OCI-LY7 (cell line): Measurements from ENCODE around the gene EVI5. TPM values are rescaled to one million over a fixed set of nuclear protein-coding genes. Genes with fewer than 3 reads are reported as not detected.

ENCODE experiments used
- BruUV-seq: library from RNA; stranded (reverse); fragments of 400-500 nt; replicated peaks from 2 replicates; lab custom pipeline; 2021; lab: Mats Ljungman, UMichigan
- CTCF ChIA-PET: fragments of 300-600 bp; sonication (Branson Sonifier 250); formaldehyde crosslinking; loops from one replicate; lab custom pipeline; 2022; ENCODE audit warnings: antibody characterized with exemption; ENCODE audit not compliant: unreplicated experiment; lab: Charles Lee
- POLR2A ChIA-PET: fragments of 300-600 bp; sonication (Branson Sonifier 250); formaldehyde crosslinking; loops from one replicate; lab custom pipeline; 2022; ENCODE audit warnings: antibody characterized with exemption; lab: Charles Lee
- DNase-seq: peaks from one replicate; pipeline ENCODE4 v3.0.0-alpha.2; 2015; ENCODE audit warnings: low spot score
- H2AFZ ChIP-seq: fragments of 200-600 bp; sonication (generic), shearing (Covaris generic); 2 replicates; pipeline ENCODE4 v1.6.1; 2014; ENCODE audit warnings: mild to moderate bottlenecking, antibody characterized with exemption, low read length, moderate library complexity
- H3K27ac ChIP-seq: fragments of 200-600 bp; sonication (generic); 2 replicates; pipeline ENCODE4 v1.5.1; 2014; ENCODE audit warnings: mixed run types, low read depth, mild to moderate bottlenecking, moderate library complexity, low read length, inconsistent platforms; ENCODE audit not compliant: poor library complexity, severe bottlenecking
- H3K36me3 ChIP-seq: fragments of 200-600 bp; sonication (generic); 2 replicates; pipeline ENCODE4 v1.6.1; 2014; ENCODE audit warnings: mild to moderate bottlenecking, antibody characterized with exemption, low read length, moderate library complexity, mixed read lengths; ENCODE audit not compliant: insufficient read depth
- H3K4me1 ChIP-seq: fragments of 200-600 bp; sonication (generic); 2 replicates; pipeline ENCODE4 v1.5.1; 2014; ENCODE audit warnings: mild to moderate bottlenecking, low read length; ENCODE audit not compliant: insufficient read depth, poor library complexity, severe bottlenecking
- H3K4me2 ChIP-seq: fragments of 200-600 bp; sonication (generic); 2 replicates; pipeline ENCODE4 v1.6.1; 2014; ENCODE audit warnings: mild to moderate bottlenecking, low read length
- H3K4me3 ChIP-seq: fragments of 200-600 bp; sonication (generic); 2 replicates; pipeline ENCODE4 v1.5.1; 2014; ENCODE audit warnings: mild to moderate bottlenecking, low read depth, low read length; ENCODE audit not compliant: poor library complexity, severe bottlenecking
- H3K79me2 ChIP-seq: fragments of 200-600 bp; sonication (generic); 2 replicates; pipeline ENCODE4 v1.6.1; 2016; ENCODE audit warnings: low read depth, mild to moderate bottlenecking, low read length, moderate library complexity, mixed read lengths; ENCODE audit not compliant: insufficient read depth
- H3K9me2 ChIP-seq: fragments of 200-600 bp; sonication (generic); 2 replicates; pipeline ENCODE4 v1.6.1; 2016; ENCODE audit warnings: mild to moderate bottlenecking, low read length, mixed read lengths; ENCODE audit not compliant: insufficient read depth
- H3K9me3 ChIP-seq: fragments of 200-600 bp; sonication (generic); 2 replicates; pipeline ENCODE4 v1.6.1; 2014; ENCODE audit warnings: mild to moderate bottlenecking, mixed run types, low read length, mixed read lengths
- H4K20me1 ChIP-seq: fragments of 200-600 bp; sonication (generic); 2 replicates; pipeline ENCODE4 v1.6.1; 2014; ENCODE audit warnings: mild to moderate bottlenecking, antibody characterized with exemption, low read length, moderate library complexity, mixed read lengths; ENCODE audit not compliant: insufficient read depth
- EZH2phosphoT487 ChIP-seq: fragments of 200-600 bp; sonication (generic); IDR thresholded peaks from 2 replicates; pipeline ENCODE4 v1.6.1; 2018; ENCODE audit warnings: low read depth, borderline replicate concordance, mild to moderate bottlenecking, mixed run types, antibody characterized with exemption, low read length, moderate library complexity, mixed read lengths
- intact Hi-C: fragments of 100-400 bp; cut with micrococcal nuclease; formaldehyde crosslinking; loops from one replicate; pipeline ENCODE4 v1.10.0; 2022; ENCODE audit not compliant: unreplicated experiment
- total RNA-seq, 2 experiments: library from RNA; depleted of rRNA in 1 of 2; stranded (reverse); fragments of >200 nt in 1 of 2; shearing (Covaris generic) in 1 of 2; gene quantifications; 2 replicates each; pipeline ENCODE4 v1.2.3, GENCODE V29; 2014 to 2022
- TF ChIP-seq, protein P1 (sequence below): fragments of 200-600 bp; sonication (generic); conservative IDR thresholded peaks from 2 replicates; pipeline ENCODE4 v1.5.1; 2014; ENCODE audit warnings: mild to moderate bottlenecking, antibody characterized with exemption, low read length, moderate library complexity, mixed read lengths

Gene EVI5
- total RNA-seq, 2 experiments from 2014 or later, result 15.1 to 27.8 TPM

DNA sequence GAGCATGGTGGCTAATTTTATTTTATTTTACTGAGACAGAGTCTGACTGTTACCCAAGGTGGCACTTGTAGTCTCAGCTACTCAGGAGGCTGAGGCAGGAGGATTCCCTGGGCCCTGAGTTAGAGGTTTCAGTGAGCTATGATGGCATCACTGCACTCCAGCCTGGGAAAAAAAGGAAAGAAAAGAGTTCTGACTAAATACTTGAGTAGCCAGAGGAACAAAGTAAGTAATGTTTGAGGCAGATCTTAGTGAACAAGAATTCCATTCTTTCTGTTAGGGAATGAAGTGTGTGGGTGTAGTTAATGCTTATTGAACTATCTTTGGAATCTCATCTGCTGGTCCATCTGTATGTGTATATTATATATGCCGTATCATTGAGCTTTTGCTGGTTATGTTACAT, 13.1 kb upstream of the EVI5 start:
- Histone ChIP-seq H3K36me3 (no peaks in the 10 kb centered on the region), H2AFZ (no peak overlapping the region), H3K4me3 (no peak overlapping the region), H4K20me1 (no peaks in the 10 kb centered on the region), H3K9me2 (no peaks in the 10 kb centered on the region), H3K4me2 (no peak overlapping the region), H3K27ac (no peak overlapping the region), H3K4me1 (no peaks in the 10 kb centered on the region), H3K79me2 (no peaks in the 10 kb centered on the region), H3K9me3 (no peaks in the 10 kb centered on the region)
- DNase-seq, result no peak
- no TSS peak for BruUV-seq
- POLR2A ChIA-PET, result interaction anchor here (0.9 to 1.2 kb wide), 2 partner anchors 13 to 23 kb away, joined by 3 read pairs; partner anchors contain the start of gene EVI5
- CTCF ChIA-PET, result no interaction called here
- TF ChIP-seq, protein P1, sequence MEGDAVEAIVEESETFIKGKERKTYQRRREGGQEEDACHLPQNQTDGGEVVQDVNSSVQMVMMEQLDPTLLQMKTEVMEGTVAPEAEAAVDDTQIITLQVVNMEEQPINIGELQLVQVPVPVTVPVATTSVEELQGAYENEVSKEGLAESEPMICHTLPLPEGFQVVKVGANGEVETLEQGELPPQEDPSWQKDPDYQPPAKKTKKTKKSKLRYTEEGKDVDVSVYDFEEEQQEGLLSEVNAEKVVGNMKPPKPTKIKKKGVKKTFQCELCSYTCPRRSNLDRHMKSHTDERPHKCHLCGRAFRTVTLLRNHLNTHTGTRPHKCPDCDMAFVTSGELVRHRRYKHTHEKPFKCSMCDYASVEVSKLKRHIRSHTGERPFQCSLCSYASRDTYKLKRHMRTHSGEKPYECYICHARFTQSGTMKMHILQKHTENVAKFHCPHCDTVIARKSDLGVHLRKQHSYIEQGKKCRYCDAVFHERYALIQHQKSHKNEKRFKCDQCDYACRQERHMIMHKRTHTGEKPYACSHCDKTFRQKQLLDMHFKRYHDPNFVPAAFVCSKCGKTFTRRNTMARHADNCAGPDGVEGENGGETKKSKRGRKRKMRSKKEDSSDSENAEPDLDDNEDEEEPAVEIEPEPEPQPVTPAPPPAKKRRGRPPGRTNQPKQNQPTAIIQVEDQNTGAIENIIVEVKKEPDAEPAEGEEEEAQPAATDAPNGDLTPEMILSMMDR, result no peak
- no peak for TF ChIP-seq EZH2phosphoT487
- intact Hi-C loops, result no loop called here

DNA sequence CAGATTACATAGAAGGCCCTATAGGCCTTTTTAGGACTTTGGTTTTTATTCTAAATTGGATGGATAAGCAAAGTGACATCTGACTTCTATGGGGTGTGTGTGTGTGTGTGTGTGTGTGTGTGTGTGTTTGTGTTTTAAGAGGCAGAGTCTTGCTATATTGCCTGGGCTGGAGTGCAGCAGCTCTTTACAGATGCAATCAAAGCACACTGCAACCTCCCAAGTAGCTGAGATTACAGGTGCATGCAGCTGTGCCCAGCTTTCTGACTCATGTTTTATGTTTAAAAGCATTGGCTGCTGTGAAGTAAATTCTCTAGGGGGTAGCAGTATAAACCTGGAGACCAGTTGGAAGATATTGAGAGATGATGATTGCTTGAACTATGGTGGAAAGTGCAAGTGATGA, 12.4 kb upstream of the EVI5 start:
- Histone ChIP-seq H3K79me2 (no peaks in the 10 kb centered on the region), H4K20me1 (no peaks in the 10 kb centered on the region), H3K9me3 (no peaks in the 10 kb centered on the region), H3K4me2 (no peak overlapping the region), H3K4me1 (no peaks in the 10 kb centered on the region), H3K36me3 (no peaks in the 10 kb centered on the region), H2AFZ (no peak overlapping the region), H3K9me2 (no peaks in the 10 kb centered on the region), H3K27ac (no peak overlapping the region), H3K4me3 (no peak overlapping the region)
- POLR2A ChIA-PET, result no interaction called here
- TF ChIP-seq, protein P1, result no peak
- no peak for TF ChIP-seq EZH2phosphoT487
- no peak for DNase-seq
- CTCF ChIA-PET, result no interaction called here
- BruUV-seq, result no TSS peak
- intact Hi-C loops, result no loop called here

DNA sequence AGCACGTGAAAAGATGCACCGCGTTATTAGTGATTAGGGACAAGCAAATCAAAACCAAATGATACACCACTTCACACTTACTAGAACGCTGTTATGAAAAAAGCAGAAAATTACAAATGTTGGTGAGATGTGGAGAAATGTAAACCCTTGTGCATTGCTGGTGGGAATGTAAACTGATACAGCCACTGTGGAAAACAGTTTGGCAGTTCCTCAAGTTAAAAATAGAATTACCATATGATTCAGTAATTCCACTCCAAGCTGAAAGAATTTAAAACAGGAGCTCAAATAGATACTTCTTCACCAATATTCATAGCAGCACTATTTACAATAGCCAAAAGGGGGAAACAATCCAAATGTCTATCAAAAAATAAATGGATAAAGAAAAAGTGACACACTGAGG, 10.3 kb upstream of the EVI5 start:
- Histone ChIP-seq H3K79me2 (no peaks in the 10 kb centered on the region), H3K9me3 (no peaks in the 10 kb centered on the region), H3K9me2 (no peaks in the 10 kb centered on the region), H4K20me1 (no peaks in the 10 kb centered on the region), H3K4me1 (no peaks in the 10 kb centered on the region), H3K4me3 (no peak overlapping the region), H2AFZ (no peak overlapping the region), H3K36me3 (no peaks in the 10 kb centered on the region), H3K27ac (no peak overlapping the region), H3K4me2 (no peak overlapping the region)
- intact Hi-C loops, result no loop called here
- ChIA-PET POLR2A (no interaction called here), CTCF (no interaction called here)
- TF ChIP-seq, protein P1, result no peak
- no peak for TF ChIP-seq EZH2phosphoT487
- DNase-seq, result no peak
- BruUV-seq, result no TSS peak
